ENCODE data around the gene GATA3. TPM values are rescaled to one million over a fixed set of nuclear protein-coding genes. Genes with fewer than 3 reads are reported as not detected.
A peak's percentile ranks its signal among the peaks of the same experiment; 100 is the strongest.

GATA3 gene
- polyA plus RNA-seq, 10 donors, result 0.11 to 14.3 (median 0.44) TPM

DNA sequence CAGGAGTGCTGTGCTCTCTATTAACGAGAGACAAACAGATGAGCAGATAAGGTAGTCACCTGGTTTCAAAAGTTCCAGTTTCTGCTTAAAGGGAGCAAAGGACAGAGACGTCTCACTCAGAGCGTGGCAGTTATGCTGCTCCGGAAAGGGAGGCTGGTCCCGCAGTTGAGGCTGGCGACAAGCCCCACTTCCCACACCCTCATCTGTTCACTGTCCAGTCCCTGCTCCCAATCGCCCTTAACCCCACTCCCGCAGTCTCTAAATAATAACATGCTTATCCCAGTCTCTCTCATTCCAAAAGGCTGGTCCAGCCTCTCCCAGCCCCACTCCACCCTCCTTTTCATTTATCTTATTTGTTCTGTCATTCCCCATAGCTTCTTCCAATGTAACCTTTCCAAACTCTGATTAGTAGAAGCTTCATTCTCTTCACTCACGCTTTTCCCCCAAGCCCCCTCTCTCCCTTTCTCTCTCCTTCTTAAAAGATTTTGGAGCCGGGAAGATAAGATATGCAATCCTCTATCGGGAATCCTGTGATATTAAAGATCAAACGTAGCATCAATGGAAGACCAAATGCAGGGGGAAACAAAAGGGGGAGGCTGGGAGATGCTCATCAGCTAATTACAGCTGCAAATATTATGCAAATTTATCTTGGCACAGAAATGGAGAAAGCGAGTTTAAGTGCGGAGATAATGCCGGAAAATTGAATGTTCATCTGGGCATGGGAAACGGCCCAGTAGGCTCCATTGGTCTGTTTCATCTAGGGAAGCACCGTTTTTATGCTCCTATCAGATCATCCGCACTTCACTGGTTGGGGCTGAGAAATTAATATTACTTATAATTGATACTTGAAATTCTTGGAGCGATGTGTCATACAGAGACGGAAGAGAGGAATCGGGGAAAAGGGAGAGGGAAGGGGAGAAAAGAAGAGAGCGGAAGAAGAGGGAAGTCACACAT is 16.3 kb upstream of the GATA3 start:
- DNase-seq, result peak in 1 of 3 donors; percentile 34

DNA sequence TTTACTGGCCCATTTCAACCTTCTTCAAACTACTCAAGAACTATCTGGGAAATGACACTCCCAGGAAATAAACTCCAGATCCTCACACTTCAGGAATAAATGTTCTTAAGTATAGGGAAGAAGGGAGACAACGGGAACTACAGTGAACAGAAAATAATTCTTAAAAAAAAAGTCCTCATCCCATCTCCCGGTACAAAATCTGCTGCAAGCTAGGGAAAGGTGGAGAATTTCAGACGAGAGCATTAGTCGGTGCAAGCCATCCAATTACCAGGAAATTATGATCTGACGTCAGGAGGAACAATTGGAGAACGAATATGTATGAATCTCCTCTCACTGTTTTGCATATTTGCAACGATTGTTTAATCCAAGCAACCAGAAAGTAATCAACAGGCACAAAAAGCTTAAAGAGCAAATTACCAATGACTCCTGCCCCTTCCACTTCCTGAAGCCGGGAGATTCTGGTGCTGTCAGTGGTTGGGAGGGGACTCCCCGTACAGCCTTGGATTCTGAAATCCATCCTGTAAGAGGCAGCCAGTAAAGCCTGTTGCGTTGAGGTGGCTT is 15.1 kb upstream of the GATA3 start:
- DNase-seq, result peak in 1 of 3 donors; percentile 54

DNA sequence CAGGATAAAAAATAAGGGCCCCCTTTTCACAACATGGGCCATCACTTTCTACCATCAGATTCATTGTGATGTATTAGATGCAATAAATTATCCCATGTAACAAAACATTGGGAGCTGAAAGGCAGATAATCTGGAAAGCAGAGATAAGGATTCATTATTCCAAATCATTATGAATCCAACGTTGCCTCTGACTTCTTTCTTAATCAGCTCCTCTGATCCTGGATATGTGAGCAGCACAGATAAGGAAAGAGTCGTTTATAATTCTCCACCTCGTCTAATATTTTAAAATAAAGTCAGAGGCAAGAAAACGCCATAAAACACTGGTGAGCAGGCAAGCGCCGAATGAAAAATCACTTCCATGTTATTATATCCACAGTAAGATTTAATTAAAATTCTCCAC is 13.8 kb upstream of the GATA3 start:
- DNase-seq, result peak in 1 of 3 donors; percentile 32

DNA sequence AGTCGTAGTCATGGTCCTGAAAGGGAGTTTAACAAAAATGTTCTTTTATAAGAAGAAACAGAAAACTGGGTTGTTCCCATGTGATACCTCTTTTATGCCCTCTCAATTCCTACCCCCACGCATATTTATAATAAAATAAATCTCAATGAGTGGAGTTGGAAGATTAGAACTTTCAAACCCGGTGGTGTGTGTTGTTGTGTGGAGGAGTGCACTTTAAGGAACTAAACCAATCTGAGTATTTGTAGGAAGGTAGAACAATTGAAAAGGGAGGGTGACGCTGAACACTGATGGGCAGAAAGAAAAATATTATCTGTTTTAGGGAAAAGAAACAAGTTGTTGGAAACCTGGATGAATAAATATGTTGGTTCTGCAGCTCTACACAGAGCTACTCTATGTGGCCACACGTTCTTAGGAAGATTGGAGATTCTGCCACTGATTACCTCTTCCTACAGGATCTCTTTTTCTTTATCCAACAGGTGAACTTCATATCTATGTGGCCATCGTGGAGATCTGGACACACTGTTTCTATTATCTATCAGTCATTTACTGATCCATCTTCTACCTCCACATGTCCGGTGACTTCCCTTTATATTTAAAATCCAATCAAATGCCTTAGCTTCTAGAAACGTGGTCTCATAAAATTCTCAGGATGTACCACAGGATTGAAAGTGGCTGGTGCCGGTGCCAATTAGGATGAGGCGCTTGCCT is 13.1 kb upstream of the GATA3 start:
- peak in 1 of 3 donors; percentile 20 for DNase-seq

DNA sequence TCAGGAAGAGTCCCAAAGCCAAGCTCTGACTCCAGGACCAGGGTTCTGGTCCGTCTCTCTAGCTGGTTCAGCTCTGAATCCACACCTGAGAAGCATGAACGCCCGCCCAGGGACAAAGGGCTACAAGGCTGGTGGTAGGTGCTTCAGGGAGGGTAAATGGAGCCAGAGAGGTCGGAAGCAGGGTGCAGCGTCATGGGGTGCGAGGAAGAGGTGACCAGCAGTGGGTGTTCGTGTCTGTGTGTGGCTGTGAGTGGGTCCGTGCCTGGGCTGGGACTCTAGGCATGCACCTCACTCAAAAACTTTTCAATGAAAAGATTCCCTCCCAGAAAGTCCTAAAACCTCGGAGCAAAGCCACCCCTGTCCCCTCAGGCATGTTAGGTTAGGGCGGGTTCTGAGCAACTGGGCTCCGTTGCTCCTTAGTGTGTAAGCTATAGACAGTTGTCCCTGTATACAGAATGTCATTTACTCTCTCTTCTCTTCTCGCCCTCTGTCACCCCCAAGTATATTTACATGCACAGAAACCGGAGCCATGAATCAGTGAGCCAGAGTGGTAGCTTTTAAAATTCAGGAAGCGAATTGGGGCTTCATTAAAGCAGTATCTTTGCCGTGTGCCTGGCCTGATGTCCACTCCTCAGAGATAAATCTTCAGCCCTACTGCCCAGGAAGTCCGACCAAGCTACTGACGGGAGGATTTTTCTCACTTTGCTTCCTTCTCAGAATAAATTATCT is 12.3 kb upstream of the GATA3 start:
- DNase-seq, result peak in 1 of 3 donors; percentile 24

DNA sequence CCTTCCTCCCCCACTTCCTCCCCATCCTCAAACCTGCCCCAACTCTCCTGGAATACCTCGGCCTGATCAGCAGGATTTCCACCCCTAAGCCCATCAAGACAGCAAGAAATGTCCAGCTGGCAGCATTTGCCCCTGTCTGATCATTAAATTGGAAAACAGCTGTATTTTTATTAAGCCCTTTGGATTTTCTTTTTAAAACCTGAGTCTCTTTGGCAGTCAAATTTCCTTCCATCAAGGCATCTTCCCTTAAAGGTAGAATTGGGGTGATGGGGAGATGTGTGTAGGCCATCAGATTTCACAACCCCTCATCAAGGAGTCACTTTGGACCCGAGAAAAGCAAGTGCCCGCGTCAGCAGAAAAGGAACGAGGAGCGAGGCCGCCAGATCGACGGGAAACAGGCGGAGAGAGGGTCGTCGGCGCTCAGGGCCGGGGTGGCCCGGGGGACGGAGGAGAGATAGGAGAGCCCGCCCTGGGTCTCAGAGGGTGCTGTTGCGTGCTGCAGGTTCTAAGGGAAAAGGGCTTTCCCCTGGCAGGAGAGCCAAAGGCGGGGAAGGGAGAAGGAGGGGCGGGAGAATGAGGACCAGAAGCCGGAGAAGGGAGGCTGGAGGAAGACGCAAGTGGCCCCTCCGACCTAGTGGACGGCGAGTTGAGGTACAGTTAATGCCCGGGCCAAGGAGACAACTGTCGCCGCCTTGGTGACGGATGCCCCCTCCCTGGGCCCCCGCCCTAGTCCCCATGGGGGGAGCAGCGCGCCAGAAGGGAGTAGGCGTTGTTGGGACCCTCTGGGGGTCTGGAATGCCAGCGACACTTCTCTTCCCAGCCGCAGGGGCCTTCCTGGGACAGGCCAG is 11.5 kb upstream of the GATA3 start:
- peak in 1 of 3 donors; percentile 24 for DNase-seq

DNA sequence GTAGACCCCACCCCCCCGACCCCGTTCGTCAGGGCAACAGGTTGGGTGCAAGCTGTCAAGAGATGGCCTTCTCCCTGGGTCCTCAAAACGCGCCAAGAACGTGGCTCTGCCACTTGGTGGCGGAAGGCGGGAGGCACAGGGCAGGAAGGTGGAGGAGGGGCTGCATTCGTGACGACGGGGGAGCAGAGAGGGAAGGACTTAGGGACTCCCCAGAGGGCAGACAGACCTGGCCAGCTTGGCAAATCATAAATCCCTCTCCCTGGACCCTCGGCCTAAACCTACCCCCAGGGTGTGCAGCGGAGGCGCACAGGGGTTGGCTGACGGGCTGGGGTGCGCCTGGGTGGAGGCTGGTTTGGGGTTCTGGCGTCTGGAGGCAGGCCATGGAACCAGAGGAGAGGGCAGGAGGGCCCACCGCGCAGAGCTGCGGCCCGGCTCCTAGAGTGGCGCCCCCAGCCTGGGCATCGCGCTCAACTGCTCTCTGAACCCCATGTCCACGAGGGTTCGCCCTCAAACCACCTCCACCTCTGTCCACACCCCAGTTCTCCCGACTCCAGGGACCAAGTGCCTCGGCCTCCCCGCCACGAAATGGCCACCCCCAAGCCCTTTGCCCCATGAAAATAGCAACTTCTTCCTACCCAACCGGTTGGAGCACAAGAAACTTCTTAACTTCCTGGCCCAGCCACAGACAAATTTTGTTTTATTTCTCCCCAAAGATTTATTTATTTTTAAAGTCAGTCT is 10.8 kb upstream of the GATA3 start:
- no peak for DNase-seq

DNA sequence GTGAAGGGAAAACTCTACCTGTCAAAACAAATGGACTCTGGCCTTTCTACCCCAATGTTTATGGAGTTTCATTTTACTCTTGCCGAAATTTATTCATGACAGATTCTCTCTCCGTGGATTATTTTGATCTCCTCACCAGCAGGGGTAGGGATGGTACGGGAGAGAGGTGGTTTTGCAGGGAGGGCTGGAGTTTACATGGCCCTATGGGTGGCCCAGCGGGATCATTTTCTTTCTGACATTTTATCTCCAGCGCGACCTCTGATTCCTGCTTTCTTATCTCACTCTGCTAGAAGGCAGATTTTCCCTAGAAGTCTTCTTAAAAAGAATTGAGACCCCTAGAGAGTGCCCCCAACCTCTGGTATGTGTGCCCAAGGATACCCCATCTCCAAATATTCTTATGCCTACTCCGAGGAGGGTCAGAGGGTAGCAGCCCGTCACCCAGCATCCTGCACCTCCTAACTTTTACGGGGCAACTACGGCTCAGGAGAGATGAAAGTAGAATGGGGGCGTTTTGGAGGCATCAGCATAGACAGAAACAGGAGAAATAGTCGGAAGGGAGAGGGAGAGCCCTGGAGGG is 10.1 kb upstream of the GATA3 start:
- no peak for DNase-seq

DNA sequence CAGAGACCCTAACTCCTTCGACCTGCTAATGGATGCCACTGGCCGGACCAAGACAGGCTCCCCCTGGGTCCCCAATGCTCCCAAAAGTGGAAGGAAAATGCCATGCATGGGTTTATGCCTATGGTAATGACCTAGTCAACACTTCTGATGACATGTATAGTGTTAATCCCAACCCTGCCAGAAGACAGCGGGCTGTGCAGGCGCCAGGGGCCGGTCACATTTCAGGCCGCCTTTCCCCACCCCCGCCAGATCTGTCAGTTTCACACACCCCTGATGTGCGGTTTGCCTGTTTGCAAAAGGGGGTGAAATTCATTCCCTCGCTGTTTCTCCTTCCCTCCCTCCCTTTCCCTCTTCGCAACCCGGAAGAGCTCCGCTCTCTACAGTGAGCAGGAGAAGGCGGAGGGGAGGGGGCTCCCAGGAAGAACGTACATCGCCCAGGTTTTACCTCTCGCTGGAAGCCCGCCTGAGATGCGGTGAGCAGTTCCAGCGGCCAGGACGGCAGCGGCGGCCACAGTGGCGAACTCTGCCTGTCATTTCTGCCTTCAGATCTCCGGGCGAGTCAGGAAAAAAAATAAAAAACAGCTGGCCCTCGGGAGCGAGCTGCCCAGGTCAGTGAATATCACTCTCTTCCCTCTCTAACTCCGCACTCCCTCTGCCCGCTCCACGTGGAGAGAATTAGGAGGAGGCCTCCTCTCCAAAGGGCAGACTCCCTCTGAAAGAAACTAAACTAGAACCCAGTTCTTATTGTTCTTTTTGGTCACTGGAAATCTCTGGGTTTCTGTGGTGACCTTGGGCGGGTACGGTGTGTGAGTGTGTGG is 9.4 kb upstream of the GATA3 start:
- DNase-seq, result peak in 1 of 3 donors; percentile 49

DNA sequence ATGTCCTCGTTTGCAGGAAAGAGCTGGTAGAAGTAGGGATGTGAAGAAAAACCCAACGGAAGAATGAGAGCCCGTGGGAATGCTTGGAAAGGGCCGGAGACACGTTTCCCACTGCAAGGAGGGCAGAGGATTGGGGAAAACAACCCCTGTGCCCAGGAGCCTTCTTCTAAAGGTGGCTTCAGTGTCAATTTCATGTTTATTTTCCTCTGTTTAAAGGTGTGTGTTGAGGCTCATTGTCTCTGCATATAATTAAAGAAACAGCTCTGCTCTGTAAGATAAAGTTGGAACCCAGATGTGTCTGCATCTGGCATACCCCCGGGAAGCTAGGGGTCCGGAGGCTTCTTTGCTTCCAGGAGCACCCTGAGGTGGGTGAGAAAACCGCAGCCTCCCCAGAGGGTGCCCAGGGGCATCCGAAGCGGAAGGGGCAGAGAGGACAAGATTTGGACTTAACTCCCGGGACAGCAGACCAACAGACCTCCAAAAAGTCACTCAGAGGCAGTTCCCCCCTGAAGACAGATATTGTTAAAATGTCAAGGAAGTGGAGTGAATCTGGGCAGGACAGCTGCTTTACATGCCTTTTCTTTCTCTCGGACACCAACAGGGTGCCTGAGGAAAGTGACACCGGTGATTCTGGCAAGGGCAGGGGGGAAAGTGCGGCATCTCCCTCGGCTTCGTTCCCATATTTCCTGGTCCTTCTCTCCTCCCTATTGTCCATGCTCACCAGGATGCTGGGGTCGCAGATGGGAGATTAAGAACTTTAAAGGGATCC is 8.6 kb upstream of the GATA3 start:
- peak in 1 of 3 donors; percentile 19 for DNase-seq

DNA sequence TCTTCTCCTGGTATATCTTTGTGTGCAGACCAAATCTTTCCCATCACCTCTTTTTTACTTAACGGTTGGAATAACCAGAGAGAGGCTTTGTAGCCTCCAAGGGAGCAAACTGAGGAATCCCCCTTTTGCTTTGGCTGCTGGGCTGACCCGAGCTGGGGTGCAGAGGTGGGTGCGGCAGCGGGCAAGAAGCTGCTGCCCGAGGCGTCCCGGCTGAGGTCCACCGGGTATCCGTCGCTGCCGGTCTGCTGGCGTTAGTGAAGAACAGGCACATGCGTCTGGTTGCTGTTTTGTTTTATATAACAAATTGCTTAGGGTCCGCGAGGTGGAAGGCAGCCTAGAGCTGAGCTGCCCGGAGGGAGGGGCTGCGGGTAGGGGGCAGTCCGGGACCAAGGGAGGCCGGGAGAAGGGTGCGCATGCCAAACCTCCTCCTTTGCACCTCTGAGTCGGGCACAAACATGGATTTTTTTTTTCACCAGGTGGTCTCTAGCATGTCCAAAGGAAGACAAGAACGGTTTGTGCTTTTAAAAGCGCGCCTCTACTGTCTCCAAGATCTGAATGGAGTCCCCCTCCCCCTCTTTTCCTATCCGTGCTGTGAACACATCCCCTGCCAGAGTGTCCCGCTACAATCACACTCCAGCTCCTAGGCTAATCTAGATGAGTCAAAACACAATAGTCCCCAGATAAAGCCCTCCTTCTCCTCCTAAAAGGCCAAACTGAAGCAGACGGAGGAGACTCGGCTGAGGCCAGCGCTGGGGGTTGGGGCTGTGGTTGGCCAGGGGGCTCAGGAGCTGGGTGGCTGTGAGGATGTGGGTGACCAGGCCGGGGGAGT is 6.8 kb upstream of the GATA3 start:
- peak in 1 of 3 donors; percentile 26 for DNase-seq

DNA sequence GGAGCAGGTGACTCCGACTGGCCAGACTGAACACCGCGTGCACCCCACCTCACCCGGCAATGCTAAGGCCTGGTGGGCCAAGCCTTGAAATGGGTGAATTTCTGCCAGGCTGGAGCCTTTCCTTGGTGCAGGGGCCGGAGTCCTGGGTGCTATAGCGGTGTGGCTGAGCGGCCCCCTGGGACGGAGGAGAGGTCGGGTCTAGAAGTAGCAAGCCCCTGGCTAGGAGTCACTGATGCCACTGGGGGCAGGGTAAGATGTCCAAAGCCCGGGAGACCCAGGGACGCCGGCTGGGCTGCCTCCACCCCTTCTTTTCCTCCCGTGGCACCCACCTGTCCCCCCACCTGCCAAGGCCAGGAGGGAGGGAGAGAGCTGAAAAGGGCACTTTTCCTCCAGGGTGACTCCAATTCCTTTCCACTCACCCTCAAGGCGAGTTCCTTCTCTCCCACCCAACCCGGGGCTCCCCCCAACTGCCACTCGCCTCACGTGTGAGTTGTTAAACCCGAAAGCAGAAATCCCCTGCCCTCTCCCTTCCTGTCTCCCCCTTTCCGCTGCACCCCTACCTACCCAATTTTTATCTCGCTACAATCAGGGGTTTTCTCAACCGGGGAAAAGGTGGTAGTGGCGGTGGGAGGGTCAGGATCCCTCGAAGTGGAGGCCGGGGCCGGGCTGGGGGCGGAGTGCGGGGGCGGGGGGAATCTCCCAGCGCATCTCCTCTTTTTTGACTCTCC is 6.0 kb upstream of the GATA3 start:
- DNase-seq, result no peak

DNA sequence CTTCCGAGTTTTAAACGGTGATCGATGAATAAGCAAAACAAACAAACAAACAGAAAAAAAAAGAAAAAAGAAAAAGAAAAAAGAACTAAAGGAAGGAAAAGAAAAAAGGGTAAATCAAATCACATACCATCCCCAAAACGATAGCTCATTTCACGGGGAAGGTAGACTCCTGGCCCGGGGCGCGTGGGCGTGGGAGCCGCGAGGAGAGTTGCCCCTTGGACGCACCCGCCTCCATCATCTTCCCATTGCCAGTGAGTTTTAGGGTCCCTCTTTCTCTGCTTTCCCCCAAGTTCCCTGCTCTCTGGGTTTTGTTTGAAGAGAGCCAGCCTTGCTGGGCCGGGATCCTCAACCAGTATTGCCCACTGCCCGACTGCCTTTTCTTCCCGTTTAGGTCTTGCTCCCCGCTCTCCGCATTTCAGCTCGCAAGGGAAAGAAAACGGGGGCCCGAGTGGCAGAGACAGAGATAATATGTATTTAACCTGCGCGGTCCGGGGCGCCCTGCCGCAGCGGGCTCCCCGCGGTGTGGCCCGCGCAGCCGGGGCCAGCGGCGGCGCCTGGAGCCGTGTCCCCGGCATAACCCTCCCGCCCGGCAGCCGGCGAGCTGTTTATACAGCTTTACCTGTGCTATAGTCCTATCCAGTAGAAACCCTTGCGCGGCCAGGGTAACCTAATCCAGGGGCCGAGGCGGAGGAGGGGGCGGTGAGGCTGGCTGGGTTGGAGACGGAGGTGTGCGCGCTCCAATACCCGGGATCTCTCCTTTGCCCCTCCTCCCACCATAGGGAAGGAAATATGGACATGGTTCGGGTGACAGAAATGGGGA is 5.2 kb upstream of the GATA3 start:
- peak in 1 of 3 donors; percentile 37 for DNase-seq

DNA sequence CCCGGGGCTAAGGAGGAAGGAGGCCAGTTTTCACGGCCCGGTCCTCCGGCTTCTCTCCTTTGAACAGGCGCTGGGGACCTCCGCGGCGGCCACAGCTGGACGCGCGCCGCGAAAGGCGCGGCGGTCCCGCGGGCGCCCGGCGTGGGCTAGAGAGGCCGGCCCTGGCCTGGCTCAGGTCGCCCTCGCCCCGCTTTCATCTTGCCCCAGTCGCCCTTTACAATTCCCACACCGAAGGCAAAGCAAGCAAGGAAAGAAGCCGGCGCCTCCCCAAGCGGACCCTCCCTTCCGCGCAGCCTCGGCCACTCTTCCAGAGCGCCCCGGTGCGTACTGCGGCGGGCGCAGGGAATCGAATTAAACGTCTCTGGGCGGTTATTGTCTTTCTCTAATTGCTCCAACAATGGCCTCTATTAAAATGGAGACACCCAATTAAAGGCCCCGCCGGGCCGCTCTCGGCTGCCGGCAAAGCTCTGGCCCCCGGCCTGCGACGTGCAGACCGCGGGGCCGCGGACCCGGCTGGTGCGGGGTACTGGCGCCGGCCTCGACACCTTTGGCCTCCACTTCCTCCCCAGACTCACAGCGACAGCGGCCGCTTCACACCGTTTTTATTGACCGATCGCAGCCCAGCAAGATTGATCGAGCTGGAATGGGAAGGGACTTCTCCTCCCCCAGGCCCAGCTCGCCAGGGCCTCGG is 4.5 kb upstream of the GATA3 start:
- DNase-seq, result peak in 1 of 3 donors; percentile 44

Measured in muscle of back (tissue), 11 donors.